Measurements from ENCODE around the gene NLRP8.
"Not testable (repeated sequence)": the region's sequence is repeated elsewhere in the genome, so short reads cannot be mapped to it uniquely, and the experiment has no call there.

The NLRP8 gene

GRCh38 chr19:56014765-56015164, 67.1 kb downstream of the NLRP8 start:
- TF ChIP-seq, protein P1, sequence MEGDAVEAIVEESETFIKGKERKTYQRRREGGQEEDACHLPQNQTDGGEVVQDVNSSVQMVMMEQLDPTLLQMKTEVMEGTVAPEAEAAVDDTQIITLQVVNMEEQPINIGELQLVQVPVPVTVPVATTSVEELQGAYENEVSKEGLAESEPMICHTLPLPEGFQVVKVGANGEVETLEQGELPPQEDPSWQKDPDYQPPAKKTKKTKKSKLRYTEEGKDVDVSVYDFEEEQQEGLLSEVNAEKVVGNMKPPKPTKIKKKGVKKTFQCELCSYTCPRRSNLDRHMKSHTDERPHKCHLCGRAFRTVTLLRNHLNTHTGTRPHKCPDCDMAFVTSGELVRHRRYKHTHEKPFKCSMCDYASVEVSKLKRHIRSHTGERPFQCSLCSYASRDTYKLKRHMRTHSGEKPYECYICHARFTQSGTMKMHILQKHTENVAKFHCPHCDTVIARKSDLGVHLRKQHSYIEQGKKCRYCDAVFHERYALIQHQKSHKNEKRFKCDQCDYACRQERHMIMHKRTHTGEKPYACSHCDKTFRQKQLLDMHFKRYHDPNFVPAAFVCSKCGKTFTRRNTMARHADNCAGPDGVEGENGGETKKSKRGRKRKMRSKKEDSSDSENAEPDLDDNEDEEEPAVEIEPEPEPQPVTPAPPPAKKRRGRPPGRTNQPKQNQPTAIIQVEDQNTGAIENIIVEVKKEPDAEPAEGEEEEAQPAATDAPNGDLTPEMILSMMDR (IDR thresholded peaks at IDR 0.05): no peak
- Histone ChIP-seq H3K4me3 (no peak overlapping the region), H3K27ac (no peak overlapping the region)
- DNase-seq (ENCODE audit: low spot score): no peak

GRCh38 chr19:56015756-56016155, 68.1 kb downstream of the NLRP8 start:
- H3K27ac ChIP-seq: no peak overlapping the region
- DNase-seq (ENCODE audit: low spot score): no peak
- TF ChIP-seq, protein P1 (IDR thresholded peaks at IDR 0.05): no peak
- H3K4me3 ChIP-seq: no peak overlapping the region

GRCh38 chr19:56019325-56019724, 71.7 kb downstream of the NLRP8 start:
- DNase-seq (ENCODE audit: low spot score); H3K27ac ChIP-seq; H3K4me3 ChIP-seq: not testable (repeated sequence)

DNA sequence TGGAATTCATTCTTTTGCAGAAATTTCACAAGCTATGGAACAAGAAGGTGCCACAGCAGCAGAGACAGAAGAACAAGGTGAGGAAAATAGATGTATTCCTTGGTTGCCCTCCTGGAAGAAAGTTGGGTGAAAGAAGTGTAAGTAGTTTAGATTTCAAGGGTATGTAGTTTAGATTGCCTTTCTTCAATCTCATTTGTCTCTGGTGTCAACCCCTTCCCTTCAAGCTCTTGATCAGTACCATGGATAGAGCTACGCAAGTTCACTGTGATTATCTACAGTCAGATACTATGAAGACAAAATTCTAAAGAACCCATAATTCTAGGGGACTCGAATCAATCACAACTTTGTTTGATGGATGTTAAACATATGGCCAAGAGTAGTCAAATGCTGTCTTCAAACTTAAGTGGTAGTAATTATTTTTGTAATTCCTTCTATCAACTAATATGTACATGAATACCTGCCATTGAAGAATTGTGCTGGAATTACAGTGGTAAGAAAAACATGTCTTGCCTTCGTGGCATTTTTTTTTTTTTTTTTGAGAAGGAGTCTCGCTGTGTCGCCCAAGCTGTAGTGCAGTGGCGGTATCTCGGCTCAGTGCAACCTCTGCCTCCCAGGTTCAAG, 72.8 kb downstream of the NLRP8 start:
- not testable (repeated sequence) for H3K4me3 ChIP-seq; H3K27ac ChIP-seq; DNase-seq (ENCODE audit: low spot score)

GRCh38 chr19:56026769-56027168, 79.1 kb downstream of the NLRP8 start:
- Histone ChIP-seq H3K27ac (no peak overlapping the region), H3K4me3 (no peak overlapping the region)
- no peak for DNase-seq (ENCODE audit: low spot score)
- TF ChIP-seq, protein P1 (IDR thresholded peaks at IDR 0.05): no peak

Measured in coronary artery (tissue), 2 donors.